HG03571 (cell line): ENCODE data around the gene NEIL1.

Source experiments
- ATAC-seq: cut with Tn5 transposase; IDR thresholded peaks from one replicate; pipeline ENCODE4 v1.9.1; 2021; ENCODE audit not compliant: unreplicated experiment

Gene NEIL1

GRCh38 chr15:75356006-75356405 lies 9.2 kb downstream of the NEIL1 start:
- no peak for ATAC-seq

DNA sequence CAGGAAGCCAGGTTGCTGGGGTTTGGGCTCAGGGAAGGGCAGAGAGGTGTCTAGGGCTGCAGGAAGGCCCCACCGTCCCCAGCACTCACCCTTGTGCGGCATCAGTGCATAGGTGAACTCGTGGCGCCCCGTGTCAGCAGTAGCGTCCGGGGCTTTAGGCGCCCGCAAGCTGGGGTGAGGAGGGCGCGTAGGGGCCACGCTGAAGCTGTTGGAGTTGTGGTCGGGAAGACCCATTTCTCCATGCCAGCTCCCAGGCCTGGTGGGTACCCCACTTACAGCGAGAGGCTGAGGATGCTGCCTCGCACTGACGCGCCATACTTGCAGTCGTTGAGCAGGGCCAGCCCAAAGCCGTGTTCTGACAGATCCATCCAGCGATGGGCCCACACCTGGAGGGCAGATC lies 9.7 kb downstream of the NEIL1 start:
- no peak for ATAC-seq

DNA sequence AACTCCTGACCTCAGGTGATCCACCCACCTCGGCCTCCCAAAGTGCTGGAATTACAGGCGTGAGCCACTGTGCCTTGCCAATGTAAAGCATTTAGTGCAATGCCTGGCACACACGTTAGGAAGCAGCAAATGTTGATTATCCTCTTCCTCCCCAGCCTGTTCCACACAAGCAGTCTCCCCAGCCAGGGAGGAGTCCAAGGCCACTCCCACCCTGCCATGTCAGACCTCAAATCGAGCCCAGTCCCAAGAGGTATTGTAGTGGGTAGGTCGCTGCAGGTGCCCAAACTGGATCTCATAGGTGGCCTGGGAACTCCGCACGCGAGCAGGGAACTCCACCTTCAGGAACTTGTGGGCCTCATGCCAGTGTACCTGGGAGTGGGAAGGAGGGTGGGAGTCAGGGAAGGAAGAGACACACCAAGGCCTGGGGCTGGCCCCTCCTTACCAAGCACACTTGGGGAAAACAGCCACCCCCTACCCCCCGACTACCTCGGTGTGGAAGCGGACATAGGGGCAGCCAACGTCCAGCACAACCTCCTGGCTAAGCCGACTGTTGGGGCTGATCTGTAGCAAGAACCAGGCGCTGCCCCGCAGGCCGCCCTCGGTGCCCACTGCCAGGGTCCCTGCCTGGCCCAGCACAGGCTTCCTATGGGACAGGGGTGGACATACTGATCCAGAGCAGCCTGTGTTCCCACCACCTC lies 11.3 kb downstream of the NEIL1 start:
- ATAC-seq, result no peak

GRCh38 chr15:75358771-75359536 lies 12.1 kb downstream of the NEIL1 start:
- no peak for ATAC-seq

DNA sequence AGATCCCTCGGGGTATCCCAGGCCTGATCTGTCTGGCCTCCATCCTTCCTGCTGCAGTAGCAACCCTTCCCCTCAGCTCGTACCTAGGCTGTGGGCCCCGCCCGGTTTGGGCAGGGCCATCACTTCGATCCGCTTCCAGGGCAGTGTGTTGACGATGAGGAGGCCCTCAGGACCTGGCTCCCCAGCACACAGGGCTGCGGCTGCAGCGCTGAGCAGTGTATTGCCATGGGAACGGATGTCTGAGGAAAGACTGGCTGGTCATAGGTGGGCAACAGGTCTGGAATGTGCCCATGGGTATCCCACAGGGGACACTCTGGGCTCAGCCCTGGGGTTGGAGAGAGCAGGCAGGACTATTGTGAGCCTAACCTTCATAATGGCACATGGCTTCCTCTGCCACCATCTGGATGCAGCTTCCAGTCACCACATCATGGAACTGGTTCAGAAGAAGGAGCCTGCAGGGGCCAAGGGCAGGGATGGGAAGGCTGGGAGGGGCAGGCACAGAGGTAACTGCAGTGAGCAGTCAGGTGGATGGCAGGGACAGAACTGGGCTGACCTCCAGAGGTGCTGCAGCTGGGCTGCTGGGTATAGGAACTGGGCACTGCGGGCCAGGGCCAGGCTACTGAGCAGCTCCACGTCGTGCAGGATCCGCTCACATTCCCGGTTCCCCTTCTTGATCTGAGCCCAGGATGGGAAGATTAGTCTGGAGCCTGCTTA lies 12.9 kb downstream of the NEIL1 start:
- no peak for ATAC-seq

DNA sequence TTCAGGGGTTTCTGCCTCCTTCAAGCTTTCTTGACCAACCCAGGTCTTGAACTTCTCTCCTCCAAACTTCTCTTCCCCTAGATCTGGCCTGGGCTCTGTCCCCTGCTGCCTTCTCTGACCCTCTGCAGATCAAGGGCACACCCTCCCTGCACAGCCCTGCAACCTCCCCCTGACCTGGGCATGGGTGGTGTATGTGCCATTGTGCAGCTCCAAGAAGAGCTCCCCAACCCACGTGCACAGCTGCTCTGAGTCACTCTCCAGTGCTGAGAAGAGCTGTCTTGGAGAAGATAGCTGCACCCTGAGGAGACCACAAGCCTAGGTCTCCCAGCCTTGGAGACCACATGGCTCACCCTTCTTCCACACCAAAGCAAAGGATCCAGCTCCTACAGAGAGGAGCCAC lies 13.6 kb downstream of the NEIL1 start:
- no peak for ATAC-seq

- no peak for ATAC-seq
Observed at GRCh38 chr15:75360856-75361255, 14.0 kb downstream of the NEIL1 start.

DNA sequence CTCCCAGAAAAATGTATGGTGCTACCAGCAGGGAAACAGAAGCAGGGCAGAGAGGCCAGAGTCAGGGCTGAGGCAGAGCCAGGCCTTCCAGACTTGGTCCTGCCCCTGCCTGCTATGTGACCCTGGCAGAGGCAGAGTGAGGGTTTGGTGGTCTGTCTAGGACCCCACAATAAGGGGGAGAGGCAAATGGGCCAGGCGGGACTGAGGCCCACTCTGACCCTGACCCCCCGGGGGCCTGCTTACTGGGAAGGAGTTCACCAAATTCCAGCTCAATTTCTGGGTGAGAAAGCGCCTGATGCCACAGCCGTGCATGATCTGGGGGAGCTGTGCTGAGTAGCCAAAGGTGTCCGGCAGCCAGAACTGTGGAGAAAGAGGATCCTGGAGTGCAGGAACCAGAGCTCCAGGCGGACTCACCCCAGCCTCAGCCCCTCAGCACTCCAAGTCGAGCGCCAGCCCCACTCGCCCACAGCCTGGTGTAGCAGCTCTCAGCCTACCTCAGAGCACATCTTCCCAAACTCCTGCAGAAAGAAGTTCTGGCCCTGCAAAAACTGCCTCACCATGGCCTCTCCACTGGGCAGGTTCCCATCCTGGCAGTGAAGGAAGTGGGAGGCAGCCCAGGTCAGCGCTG lies 14.6 kb downstream of the NEIL1 start:
- no peak for ATAC-seq

- ATAC-seq, result no peak
Observed at GRCh38 chr15:75361989-75362641, 15.3 kb downstream of the NEIL1 start.

DNA sequence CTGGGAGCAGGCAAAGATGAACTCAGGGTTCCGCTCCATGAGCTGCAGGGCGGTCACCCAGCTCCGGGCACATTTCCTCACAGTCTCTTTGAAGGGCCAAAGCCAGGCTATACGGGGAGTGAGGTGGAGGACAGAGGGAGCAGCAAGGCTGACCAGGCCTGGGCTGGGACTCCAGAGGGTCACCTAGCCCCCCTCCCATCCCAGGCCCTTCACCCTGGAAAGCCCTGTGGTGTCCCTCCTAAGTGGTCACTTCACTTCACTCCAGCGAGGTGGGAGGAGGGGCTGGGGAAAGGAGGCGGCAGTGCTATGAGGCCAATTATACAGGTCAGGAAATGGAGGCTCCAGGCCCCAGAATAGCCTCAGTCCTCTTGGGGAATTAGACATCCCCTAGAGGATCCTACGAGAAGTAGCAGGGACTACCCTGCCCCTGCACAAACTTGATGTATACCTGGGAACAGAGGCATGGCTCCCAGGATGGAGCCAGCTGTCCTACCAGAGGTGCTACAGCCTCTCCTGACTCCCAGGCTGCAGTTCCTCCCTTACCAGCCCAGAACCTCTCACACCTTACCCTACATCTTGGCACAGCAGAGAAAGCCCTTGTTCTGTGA lies 15.9 kb downstream of the NEIL1 start:
- ATAC-seq, result no peak

DNA sequence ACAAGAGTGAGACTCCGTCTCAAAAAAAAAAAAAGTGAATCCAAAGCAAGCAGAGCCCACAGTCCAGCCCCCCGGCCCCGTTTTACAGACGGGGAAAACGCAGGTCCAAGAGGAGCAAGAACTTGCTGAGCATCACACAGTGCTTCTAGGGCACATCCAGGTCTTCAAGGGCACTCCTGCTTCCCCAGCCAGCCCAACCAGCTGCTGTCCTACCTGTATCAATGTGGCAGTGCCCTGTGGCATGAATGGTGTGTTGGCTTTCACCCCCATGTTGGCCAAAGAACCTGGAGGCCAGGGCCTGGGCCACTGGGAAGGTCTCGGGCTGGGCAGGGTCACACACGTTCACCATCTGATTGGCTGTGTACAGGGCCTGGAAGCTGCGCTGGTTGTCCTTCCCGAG lies 16.9 kb downstream of the NEIL1 start:
- ATAC-seq, result no peak

GRCh38 chr15:75364881-75365280 lies 18.0 kb downstream of the NEIL1 start:
- ATAC-seq, result no peak

DNA sequence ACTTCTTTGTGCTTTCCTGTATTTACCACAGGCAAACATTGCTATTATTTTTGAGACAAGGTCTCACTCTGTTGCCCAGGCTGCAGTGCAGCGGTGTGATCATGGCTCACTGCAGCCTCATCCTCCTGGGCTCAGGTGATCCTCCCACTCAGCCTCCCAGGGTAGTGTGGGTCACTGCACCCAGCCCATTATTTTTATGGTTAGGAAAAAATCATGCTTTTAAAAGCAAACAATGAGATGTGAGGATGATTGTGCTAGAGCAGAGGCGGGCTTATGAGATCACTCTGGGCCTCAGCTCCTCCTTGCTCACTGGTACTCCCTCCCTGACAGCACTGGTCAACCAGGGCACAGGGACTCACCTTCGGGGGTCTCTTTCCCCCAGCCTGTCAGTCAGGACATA lies 19.3 kb downstream of the NEIL1 start:
- no peak for ATAC-seq

GRCh38 chr15:75367006-75367405 lies 20.2 kb downstream of the NEIL1 start:
- no peak for ATAC-seq

DNA sequence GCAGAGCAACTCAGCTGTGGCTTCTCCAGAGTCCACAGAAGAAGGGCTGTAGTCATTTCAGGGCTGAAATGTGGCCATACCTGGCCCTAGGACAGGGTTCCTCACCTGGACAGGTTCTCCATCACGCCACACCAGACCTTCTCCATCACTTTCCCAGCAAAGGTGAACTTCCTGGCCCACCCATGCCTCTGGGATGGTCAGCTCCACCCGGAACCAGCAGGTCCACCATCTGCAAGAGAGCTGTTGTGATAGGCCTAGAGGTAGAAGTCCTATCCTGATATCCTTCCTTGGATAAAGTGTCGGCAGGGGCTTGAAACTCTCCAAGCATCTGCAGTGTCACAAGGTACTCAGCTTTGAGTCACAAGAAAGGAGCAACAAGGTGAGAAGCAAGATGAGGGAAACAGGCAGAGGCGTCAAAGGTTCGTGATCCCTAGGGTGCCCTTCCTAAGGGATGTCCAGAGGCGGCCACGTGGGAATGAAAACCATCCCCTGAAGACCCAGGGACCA lies 20.6 kb downstream of the NEIL1 start:
- ATAC-seq, result no peak

DNA sequence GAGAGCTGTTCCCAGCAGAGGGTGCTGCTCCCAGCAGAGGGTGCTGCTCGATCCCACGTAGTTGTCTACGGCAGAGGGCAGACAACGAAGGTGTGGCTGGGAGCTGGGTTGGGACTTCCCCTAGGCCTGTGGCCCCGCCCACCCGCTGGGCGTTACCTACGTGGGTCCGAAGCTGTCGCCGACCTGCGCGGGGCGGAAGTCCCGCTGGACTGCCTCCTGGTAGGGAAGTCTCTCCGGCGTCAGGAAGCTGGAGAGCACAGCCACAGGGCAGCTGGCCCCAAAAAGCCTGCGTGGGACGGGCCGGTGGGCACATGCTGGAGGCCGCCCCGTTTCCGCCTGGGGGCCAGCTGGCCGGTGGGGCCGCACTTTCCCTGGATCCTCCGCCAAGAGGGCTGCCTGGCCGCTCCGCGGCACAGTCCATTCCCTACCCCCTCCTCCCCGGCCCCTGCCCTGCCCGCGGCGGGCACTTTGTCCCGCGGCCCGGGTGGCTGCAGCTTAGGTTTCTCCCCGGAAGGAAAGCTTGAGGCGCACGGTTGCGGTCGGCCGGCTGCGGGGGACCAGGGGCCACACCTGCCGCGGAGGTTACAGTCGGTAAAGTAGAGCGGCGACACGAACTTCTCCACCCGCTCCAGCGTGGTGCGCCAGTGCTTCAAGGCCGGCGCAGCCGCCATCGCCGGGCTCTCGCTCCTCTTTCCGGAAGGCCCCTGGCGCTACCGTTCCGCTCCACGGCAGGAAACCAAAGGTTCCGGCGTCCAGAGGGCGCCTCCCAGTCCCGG lies 21.3 kb downstream of the NEIL1 start, which contains the start of gene MAN2C1:
MAN2C1 (minus strand) TSS at position 695 of the 776 bp plus-strand sequence; CDS start at position 671, 24 bp downstream.
- ATAC-seq, result peak; percentile 79

DNA sequence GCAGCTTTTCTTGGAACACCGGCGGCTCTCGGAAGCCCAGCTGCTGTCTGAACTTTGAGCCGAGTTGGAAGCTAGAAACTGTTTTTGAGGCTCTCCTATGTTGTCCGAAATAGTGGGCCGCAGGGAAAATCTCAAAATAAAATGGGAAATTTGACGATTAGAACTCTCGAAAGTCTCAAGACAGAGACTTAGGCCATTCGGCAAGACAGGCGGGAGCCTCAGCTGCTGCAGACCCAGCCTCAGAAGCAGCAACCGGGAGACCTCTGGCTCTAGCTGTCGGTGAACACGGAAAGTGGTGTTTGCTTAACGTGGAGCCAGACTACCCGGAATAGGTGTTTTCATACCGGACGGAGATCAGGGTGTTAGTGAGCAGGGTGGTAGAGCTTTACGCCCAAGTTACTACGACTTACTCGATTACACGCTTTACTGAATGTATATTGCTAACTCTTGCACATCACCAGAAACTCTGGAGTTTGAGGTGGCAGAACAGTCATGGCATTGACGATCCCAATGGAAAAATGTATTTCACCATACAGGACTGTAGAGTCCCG lies 21.9 kb downstream of the NEIL1 start:
- ATAC-seq, result no peak

GRCh38 chr15:75369897-75370581 lies 23.2 kb downstream of the NEIL1 start:
- no peak for ATAC-seq

- ATAC-seq, result no peak
Observed at GRCh38 chr15:75371486-75371885, 24.6 kb downstream of the NEIL1 start.
